GM20000 (cell line): ENCODE measurements around the gene ANKS6.

Experiments
- DNase-seq: peaks from one replicate; pipeline ENCODE4 v3.0.0; 2012; ENCODE audit warnings: low spot score
- TF ChIP-seq, protein P1 (sequence below): IDR thresholded peaks from 2 replicates; pipeline ENCODE4 v1.5.1; 2012; ENCODE audit warnings: mild to moderate bottlenecking, control low read depth; ENCODE audit errors: extremely low read depth, missing control alignments

Gene ANKS6

GRCh38 chr9:98783518-98784226, 12.7 kb downstream of the ANKS6 start:
- DNase-seq: no peak
- TF ChIP-seq, protein P1, sequence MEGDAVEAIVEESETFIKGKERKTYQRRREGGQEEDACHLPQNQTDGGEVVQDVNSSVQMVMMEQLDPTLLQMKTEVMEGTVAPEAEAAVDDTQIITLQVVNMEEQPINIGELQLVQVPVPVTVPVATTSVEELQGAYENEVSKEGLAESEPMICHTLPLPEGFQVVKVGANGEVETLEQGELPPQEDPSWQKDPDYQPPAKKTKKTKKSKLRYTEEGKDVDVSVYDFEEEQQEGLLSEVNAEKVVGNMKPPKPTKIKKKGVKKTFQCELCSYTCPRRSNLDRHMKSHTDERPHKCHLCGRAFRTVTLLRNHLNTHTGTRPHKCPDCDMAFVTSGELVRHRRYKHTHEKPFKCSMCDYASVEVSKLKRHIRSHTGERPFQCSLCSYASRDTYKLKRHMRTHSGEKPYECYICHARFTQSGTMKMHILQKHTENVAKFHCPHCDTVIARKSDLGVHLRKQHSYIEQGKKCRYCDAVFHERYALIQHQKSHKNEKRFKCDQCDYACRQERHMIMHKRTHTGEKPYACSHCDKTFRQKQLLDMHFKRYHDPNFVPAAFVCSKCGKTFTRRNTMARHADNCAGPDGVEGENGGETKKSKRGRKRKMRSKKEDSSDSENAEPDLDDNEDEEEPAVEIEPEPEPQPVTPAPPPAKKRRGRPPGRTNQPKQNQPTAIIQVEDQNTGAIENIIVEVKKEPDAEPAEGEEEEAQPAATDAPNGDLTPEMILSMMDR: no peak

- no peak for DNase-seq
- TF ChIP-seq, protein P1: no peak
Observed at GRCh38 chr9:98781588-98782383, 14.6 kb downstream of the ANKS6 start.

DNA sequence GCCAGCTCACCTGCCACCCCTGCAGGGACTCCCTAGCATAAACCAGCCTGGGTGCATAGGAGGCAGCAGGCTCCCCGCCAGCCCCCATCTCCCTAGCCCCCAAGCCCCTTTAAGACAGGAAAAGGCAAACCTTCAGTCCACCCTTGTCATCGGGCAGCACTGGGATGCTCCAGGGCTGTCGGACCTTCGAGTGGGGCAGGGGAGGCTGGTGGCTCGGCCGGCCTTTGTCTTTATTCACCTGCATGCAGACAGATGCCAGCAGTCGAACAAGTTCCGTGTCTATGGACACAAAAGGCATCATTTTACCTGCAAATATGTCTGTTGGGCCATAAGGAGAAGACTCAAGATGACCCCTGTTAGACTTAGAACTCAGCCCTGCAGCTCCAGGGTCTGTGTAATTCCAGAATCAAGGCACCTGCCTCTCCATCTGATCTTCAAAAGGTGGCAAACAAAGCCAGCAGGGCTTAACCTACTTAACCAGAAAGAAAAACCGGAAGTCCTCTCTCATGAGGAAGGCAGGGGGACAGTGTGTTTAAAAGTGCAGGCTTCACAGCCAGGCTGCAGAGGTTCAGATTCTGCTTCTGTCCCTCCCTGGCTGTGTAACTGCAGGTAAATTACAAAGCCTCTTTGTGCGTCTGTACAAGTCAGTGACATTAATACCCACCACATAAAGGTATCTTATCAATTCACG, 16.2 kb downstream of the ANKS6 start:
- TF ChIP-seq, protein P1: no peak
- DNase-seq: no peak

GRCh38 chr9:98778711-98779530, 17.4 kb downstream of the ANKS6 start:
- DNase-seq: no peak
- TF ChIP-seq, protein P1: no peak

GRCh38 chr9:98778251-98778650, 18.1 kb downstream of the ANKS6 start:
- TF ChIP-seq, protein P1: no peak

DNA sequence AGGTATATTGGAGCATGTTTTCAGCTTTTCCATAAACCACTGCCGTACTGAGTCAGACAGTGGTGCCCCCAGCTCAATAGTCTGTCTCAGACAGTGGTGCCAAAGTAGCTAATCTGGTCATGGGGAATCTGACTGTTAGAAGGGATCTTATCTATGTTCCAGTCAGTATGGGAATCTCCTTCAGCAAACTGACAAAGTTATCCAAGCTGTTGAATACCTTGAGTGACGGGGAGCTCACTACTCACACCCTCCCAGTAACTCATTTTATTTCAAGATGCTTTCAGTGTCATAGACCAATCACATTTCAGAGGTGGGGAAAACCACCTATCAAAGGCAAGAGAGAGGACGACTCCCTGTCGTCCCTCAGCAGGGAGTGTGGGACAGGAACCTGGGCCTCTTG, 18.7 kb downstream of the ANKS6 start:
- no peak for DNase-seq
- TF ChIP-seq, protein P1: no peak

More at GRCh38 chr9:98778251-98778650, 18.1 kb downstream of the ANKS6 start:
- DNase-seq: no peak
